Hematopoietic multipotent progenitor cell (in vitro differentiated cells): Measurements from ENCODE around the gene TTYH2. TPM values are rescaled to one million over a fixed set of nuclear protein-coding genes. Genes with fewer than 3 reads are reported as not detected.

Experiments used
- DNase-seq, 3 donors: peaks; one replicate each; pipeline ENCODE4 v3.0.0-alpha.2; 2011 to 2015; ENCODE audit warnings: low read depth in 2 of 3, low spot score in 2 of 3
- total RNA-seq: library from RNA; depleted of rRNA; stranded (reverse); fragments of >200 nt; gene quantifications from one replicate; pipeline ENCODE4 v1.2.3, GENCODE V29; 2012

The TTYH2 gene
- total RNA-seq, 1 donor: 13.5 TPM

DNA sequence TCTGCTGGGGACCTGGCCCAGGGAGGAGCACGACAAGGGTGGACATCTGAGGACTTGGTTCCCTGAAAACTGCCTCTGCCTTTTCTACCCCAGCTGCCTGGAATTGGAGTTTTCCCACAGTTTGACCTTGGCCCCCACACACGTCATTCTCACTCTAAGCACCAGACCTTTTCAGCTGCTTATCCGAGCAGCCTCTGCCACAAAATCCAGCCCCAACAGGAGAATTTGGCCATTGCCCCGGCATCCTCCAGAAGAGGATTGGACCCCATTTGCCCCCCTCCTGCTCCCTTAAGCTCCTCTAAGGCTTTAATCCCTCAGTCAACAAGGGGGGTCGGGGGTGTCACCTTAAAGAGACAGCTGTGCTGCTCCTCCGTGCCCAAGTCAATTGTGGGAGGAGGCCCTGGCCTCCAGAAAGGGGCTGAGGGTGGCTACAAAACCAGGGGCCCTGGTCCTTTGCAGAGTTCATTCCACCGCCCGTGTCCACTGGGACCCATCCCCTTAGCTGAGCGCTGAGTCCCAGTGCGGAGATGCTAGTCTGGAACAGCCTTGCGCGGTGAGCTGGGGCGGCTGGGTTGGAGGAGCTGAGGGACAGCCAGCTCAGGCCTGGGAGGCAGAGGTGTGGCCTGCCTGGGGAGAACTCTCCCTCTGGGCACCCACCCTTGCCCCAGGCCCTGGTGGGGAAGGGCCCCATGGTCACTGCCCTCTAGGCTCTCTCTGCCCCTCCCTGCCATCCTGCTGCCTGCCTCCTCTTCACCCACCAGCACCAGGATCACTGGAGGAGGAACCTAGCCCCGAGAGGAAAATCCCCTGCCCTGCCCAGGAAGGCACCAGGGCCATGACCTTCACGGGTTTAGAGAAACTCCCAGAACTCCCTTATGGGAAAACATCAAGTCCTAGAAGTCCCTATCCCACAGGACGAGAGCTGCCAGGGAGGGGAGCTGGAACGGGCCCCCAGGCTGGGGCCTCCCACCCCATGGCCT is 18.8 kb downstream of the TTYH2 start:
- DNase-seq: no peak

GRCh38 chr17:74233937-74234336 is 20.6 kb downstream of the TTYH2 start:
- no peak for DNase-seq

GRCh38 chr17:74234486-74234885 is 21.1 kb downstream of the TTYH2 start:
- peak in 1 of 3 donors; percentile 54 for DNase-seq

DNA sequence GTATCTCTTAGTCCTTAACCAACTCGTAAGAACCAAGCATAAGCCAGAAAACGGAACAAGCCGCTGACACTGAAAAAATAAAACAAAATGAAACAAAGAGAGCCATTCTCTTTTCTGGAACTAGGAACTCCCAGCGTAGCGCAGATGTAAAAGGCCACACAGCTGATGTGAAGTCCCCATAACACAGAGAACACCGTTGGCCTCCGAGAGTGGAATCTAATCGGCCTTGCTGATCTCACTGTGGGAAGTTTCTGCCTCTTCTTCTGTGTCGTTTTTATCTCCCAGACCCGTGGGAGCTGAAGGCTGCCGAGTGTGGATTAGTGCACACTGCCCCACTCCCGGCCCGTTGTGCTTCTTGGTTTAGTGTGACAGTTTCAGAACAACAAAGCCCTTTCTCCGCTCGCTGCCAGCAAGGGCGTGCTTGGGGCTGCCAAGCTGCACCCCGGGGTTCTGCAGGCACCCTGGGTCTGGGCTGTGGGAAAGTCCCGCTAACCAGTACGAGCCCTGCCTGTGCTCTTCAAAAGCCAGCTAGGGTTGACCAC is 21.7 kb downstream of the TTYH2 start:
- peak in 2 of 3 donors; percentile 32 to 66 for DNase-seq

DNA sequence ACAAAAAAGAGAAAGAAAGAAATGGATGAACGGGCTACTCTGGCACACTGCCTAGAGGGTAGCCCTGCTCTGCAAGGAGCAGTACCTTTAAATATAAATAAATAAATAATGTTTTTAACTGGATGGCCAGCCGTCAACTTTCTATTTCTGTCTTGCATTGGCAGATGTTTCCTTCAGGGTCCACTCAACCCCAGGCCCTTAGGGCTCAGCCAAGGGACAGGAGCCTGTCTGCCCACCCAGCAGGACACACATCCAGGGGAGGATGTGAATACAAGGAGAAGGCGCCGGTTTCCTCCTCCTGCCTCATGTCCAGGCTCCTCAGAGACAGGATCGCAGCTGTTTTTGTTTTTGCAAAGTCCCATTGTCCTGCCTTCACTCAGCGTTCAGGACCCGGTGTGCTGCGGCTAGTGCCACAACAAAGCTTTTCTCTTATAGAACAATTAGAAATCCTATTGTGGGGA is 22.6 kb downstream of the TTYH2 start:
- no peak for DNase-seq

- DNase-seq: no peak
These were observed 23.9 kb downstream of the TTYH2 start for GRCh38 chr17:74237321-74237720.

DNA sequence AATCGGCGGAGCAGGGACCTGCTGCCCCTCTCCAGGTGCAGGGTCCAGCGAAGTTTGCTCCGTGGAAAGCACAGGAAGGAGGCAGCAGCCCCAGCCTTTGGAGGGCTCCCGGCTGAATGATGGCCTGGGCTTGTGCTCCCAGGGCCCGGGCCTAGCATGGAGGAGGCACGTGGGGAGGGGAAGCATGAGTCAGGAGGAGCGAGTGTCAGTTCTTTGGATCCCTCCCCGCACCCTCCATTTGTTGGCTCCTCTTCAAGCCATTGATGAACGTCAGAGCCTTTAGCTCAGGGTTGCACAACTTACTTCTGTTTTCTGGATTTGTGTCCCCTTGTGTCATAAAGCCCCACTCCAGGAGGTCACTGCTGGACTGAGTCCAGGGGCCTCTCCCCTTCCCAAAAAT is 25.8 kb downstream of the TTYH2 start:
- no peak for DNase-seq

GRCh38 chr17:74240618-74241205 is 27.3 kb downstream of the TTYH2 start:
- DNase-seq: no peak

DNA sequence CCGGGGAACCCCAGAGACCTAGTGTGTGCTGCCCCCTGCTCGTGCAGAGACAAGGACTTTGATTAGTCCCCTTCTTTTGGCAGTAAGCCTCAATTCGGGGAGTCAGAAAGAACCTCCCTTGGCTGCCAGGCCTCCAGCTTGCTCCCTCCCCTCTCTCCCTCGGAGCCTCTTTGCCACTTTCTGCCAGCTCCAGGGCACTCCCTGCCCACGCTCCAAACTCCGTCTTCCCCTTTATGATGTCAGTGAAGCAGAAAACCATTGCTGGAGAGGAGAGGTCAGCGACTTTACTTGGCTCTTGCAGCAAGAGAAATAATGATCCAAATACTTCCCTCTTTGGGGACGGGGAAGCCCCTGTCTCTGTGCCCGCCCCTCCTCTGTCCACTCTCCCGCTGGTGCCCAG is 28.1 kb downstream of the TTYH2 start:
- no peak for DNase-seq

- DNase-seq: no peak
These were observed 28.5 kb downstream of the TTYH2 start for GRCh38 chr17:74241847-74242246.

- no peak for DNase-seq
These were observed 29.8 kb downstream of the TTYH2 start for GRCh38 chr17:74243013-74243755.

- DNase-seq: no peak
These were observed 30.8 kb downstream of the TTYH2 start for GRCh38 chr17:74244128-74244527.

- DNase-seq: no peak
These were observed 31.2 kb downstream of the TTYH2 start for GRCh38 chr17:74244548-74244947.

DNA sequence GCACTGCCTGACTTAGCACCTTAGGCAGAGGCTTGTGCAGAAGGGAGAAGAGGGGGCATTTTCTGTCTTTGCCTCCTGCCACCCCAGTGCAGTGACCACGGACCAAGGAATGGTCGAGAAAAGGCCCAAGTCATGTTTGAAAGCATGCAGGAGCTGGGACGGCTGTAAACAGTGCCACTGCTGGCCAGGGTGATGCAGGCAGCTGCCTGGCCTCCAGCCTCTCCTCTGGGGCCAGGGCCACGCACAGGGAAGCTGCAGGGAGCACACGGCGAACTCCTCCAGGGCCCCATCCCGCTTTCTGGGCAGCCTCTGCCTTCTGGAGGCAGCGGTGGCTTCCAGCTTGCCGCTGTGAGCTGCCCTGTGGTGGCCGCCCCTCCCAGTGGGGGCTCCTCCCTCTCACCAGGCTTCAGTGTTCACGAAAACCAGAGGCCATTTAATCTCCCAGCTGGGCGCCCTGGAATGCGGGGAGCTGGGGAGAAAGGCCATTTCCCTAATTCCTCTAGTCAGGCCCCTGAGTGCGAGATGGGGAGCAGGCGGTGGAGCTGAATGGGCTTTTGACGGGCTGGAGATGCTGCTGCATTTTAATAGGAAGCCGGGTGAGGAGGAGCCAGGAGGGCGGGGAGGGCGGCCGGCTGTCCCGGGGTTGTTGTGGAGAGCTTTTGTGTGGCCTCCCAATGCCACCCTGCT is 31.9 kb downstream of the TTYH2 start:
- DNase-seq: no peak

GRCh38 chr17:74245871-74246270 is 32.5 kb downstream of the TTYH2 start:
- DNase-seq: no peak

DNA sequence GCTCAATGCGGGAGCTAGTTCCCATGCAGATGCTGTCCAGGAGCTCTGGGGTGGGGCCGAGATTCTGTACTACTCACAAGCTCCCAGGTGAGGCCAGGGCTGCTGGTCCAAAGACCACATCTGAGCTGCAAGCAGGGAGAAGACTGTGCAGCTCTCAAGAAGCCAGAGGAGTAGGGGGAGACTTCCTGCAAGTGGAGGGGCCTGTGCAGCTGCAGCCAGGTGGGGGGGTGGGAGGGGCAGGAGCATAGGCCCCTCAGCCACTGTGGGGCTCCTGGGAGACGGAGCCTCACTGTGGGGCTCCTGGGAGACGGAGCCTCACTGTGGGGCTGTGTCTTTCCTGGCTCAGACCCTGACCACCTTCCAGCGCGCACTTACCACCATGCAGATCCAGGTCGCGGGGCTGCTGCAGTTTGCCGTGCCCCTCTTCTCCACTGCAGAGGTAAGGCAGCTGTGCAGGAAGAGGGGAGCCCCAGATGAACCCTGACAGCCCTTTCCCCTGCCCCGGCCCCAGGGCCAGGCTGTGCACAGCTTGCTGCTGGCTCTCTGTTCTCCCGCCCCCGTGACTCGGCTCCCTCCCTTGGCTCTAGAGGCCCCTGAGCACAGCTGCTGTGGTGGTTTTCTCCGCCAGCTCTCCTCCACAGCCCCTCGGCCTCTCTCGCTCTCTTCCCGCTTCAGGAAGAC is 36.4 kb downstream of the TTYH2 start:
- no peak for DNase-seq

DNA sequence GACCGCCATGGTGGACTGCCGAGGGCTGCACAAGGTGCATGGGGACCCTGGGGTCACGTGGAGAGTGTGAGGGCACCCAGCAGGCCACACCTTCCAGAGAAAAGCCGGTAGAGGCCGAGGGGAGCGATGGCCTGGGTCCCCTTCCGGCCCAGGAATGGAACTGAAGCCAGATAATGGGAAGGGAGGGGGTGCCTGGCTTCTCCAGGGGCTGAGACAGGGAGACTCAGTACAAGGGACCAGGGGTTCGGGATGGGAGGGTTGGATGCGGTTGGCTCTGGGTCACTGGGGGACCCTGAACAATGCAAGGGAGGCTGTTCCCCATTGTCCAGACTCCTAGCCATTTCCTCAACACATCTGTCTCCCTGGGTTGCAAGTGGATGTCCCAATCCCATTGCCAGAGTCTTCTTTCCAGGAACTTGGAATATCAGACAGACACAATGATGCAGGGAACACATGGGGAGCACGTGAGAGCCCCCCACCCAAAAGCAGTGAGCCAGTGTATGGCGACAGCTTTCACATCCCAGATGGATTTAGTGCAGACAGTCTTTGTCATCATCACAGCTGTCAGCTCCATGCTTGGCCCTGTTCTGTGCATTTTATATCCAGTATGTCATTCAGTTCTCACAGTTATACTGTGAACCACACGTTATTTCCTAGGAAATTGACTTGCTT is 37.1 kb downstream of the TTYH2 start:
- no peak for DNase-seq

DNA sequence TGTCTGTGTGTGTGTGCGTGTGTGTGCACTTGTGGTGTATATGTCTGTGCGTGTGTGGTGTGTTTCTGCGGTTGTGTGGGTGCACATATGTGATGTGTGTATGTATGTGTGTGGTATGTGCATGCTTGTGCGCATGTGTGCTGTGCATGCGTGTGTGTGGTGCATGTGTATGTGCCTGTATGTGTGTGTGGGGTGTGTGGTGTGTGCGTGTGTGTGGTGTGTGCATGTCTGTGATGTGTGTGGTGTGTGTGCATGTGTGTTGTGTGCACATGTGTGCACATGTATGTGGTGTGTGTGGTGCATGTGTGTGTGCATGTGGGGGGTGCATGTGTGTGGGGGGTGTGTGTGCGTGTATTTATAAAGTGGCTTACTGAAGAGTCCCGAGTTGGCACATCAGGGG is 37.7 kb downstream of the TTYH2 start:
- no peak for DNase-seq

- no peak for DNase-seq
These were observed 38.2 kb downstream of the TTYH2 start for GRCh38 chr17:74251569-74251968.
